ENCODE data around the gene FAM78B.

FAM78B gene

DNA sequence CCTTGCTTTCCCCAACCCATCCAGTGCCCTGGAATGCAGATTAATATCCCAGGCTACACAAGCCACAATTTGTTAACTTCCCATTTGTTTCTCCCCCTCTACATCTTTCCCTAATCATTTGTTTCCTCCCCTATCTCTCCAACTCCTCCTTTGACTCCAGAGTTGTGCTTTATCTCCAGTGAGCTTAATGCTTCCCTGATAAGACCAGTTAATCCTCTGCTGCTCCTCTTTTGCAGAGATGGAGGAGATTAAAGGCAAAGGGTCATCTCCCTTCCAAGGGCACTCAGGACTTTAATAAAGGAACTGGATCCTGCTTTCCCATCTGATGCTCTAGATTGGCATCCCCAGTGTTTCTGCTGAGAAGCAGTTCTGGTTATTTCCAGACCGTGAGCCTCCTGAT, 7.1 kb downstream of the FAM78B start:
- DNase-seq, result no peak

DNA sequence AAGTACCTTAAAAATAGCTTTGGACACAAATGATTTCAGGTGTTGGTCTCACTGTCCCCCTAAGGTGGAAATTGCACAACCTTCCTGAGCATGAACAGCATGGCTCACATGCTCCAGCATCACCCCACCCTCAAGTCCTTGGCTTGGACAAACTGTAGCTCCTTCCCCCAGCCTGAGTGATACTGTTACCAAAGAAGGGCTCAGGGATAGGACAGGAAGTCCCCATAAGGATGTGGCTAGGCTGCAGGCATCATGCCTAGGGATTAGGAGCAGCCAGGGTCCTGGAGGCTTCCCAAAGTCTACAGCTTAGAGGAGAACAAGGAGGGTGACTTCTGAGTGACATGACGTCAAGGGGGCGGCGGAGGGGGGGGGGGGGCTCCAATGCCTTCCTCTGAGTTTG, 10.1 kb downstream of the FAM78B start:
- DNase-seq, result no peak

DNA sequence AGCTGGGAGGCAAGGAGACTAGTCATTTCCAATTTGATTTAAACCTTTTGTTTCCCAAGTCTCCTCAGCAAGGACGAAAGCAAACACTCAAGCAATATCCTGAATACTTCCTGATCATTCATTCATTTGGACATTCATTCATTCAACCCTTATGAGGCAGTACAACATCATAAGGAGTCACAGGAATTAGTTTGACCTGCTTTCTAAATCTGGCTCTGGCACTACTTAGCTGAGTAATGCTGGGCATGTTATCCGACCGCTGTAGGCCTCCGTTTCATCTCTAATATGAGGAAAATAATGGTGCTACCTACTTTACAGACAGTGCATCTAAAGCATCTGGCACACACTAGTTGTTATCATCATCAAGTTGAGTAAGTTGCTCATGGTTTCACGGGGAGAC, 11.7 kb downstream of the FAM78B start:
- DNase-seq, result no peak

DNA sequence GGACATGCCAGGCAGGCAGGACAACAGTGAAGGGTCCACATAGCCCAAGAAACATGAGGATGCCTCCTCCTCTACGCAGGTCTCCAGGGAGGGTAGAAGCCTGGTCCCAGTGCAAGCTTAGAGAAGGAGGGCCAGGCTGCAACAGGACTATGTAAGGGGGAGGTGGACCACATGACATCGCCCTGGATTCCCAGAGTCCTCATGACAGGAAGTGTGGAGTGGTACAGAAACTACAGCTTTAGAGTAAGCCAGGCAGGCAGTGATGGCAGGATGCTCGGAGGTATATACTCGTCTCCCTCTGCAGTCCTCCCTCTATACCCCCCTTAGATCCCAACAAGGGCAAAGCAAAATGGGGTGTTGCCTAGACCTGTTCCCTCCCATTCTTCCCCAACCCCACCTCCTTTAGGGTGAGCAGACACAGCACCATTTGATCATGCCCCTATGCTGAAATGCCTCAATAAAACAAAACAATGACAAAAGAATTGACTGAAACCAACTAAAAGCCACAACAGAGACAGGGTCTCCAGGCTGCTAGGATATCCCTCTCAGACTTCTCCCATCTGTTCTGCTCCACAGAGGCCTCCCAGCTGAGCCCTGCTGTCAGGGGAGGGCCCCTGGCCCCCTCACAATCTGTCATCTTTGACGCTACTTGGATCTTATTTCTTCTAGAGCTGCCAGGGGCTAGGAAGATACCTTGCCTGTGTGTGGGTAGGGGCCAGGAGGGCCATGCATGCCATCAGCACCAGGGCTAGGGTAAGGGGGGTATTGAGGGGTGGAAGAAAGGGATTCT, 13.1 kb downstream of the FAM78B start:
- DNase-seq, result no peak

DNA sequence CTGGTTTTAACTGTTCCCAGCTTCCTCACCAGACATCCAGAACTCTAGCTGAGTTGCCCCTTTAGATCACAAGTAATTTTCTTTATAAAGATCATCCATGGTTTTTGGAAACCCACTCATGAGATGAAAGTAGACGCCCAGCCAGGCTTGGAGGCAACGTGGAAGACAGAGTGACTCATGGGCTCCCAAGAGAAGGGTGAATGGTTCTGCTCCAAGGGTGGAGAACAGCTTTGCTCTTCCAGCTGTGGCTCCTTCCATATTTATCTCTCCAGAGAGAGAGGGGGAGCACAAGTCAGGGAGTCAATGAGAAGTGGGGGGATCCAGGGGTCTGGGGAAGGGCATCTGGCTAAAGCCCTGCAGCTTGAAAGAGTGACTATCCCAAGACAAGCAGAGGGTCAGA, 13.8 kb downstream of the FAM78B start:
- DNase-seq, result no peak

DNA sequence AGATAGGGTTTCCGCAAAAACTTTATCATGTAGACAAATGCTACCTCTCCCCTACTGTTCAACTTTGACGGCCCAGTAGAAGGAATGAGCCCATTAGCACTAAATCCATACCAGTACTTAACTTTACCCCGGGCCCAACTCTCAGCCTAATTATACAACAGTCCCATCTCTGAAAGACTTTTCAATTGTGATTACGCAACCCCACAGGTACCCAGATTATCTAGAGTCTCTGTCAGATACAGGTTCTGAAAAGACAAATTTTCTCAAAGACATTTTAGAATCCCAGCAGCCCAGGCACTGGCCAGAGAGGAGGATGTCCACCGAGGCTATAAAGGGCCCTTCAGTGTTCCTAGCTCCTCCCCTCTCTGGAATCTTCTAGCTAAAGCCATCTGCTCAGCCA, 15.0 kb downstream of the FAM78B start:
- DNase-seq, result no peak

DNA sequence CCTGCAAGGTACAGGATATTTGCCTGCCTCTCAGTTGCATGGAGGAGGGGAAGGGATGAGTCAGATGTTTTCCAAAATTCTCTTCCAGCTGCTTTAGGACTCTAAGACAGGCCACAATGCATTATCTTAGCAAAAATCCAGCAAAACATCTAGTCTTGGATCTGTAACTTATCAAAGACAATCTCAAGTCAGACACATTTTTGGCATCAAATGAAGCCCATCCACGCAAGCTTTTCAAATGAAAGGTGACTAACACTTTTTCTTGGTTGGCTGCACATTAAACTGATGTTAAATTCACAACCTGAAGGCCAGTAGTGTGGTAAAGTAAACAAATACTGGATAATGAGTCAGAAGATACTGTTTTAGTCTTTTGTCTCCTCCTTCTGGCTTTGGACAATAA, 21.3 kb downstream of the FAM78B start:
- no peak for DNase-seq

DNA sequence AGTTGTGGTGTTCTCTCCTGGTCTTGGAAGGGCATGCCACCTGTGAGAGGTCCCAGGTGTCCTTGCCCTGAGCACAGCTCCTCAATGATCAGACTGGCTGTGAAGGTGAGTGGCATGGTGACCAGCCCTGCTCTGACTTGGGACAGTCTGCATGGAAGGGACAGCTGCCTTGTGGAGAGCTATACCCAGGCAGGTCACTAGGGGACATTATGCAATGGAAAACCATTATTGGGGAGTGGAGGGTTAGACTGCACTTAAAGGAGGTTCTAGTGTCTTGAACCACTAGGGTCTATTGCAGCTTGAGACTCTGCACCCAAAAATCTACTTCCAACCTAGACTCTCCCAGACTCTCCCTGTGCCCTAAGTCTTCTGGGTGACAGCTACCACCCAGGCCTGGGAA, 24.8 kb downstream of the FAM78B start:
- DNase-seq, result no peak

DNA sequence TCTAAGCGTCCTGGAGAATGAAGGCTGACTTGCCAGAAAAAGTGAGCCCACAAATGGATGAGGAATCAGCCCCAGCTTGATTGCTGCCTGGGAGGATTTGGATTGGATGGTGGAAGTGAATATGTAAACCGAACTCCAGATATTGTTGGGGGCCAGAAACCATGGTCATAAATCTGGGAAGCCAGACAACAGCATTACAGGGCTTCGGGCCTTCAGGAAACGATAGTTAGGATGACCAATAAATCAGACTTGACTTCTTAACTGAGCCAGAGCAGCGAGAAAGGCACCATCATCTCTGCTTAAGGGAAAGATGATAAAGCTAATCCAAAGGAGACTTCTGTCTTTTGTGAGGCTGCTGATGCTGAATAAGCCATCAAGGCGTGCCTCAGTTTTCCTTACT, 26.6 kb downstream of the FAM78B start:
- DNase-seq, result no peak

DNA sequence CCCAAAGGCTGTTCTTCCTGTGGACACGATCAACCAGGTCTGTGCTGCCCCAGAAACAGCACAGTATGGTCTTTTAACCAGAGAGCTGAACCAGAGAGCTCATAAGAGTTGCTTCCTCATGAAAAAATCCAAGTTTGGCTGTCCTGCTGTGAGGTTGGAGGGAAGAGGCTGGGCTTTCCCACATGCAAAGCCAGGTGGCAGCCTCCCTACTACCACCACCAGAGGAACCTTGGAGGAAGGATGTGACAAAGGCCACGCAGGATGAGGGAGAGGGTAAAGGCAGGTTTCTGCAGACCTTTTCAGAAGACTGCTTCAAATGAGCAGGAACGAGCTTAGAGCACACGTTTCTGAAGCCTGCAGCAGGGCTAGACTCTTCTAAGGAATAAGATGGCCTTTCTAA, 27.1 kb downstream of the FAM78B start:
- no peak for DNase-seq

DNA sequence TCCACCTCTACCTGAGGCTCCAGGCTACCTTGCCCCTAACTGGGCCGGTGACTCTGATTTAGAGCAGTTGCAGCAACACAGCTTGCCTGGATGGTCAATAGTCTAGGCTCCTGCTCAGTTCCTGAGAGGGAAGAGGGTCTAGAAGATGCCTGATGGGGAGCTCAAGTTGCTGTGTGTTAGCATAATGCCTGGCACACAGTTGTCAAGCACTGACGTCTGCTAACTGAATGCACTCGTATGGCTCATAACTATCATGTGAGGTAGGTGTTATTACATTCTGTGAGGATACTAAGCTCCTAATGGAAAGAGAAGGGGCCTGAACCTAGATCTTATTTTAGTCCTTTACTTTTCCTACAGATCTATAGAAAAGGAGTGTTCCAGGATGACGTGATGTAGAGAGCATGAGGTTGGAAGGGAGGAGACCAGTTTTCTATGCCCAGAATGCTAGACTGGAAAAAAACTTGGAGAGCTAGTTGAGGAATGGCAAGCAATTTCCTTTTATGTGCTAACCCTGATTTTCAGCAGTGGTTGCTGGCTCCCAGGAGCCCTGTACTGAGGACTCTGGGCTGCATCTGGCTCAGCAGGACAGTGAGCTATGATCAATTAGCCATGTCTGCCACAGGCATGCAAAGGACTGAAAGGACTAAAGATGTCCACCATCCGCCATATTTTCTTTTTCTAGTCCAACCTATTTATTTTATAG, 30.0 kb downstream of the FAM78B start:
- DNase-seq, result no peak

DNA sequence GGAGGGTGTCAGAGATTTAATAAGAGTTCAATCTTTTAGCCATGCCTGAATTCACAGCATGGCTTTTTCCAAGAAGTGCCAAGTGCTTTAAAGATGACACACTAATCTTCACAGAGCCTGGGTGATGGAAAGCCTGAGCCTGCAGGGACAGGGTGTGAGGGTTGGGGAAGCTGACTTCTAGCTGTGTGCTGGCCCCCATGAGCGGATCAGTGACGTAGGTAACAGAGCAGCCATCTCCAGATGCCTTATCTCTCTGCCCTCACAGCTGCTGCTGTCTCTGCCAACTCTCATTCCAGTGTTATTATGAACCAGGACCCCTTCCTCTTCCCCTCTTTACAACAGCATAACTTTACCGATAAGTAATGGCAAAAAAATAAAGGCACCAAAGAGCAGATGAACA, 30.6 kb downstream of the FAM78B start:
- DNase-seq, result no peak

DNA sequence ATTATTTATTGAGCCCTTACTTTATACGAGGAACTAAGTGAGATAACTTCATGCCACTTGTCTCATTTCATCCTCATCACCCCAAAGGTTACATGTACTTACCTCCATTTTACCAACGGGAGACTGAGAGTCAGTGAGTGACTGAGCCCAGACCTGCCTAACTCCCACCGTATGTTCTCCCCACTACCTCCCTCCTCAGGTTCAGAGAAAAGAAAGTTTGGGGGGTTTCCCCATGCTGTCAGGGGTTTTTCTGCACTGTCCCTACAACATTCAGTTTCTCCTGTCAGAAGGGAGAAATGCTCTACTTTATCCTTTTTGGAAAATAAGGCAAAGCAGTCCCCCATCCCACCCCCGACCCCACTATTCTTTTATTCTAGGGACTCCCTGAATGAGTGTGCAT, 32.9 kb downstream of the FAM78B start:
- no peak for DNase-seq

DNA sequence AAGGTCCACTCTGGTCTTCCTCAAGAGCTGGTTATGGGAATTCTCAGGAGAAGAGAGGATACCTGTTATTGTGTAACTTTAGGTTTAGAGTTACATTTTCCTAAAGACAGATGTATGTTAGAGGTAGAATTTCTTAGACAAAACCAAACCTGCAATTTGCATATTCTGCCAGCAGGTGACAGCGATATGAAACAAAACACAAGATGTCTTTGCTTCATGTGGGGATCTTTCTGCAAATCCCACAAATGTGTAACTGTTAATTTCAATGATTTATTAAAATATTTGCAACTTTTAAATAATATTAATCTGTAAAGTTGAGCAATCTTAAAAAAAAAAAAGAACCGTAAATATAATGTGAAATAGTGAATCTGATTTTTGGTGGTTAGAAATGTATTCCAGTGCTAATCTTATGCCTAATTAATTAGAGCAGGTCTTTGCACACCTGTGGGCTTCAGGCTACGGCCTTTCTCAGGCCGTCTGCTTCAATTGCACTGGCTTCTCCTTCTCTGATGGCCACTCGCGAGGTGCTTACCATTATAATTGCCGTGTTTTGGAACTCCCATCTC, 33.4 kb downstream of the FAM78B start:
- no peak for DNase-seq

DNA sequence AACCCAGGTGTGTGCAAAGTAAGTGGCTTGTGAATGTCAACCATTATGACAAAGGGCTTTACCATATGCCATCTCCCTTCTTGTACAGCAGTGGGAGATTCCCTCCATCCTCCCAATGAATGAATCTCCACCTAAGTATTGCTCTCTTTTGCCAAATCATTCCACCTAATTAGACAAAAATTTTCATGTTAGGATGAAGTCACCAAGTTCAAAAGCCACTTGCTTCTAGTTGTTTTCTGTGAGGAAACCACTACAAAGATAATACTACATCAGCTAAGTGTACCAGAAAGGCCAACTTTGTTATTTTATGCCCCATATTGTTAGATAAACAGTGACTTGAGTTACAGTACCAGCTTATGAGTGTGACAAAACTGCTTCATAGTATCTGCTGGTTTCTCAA, 34.3 kb downstream of the FAM78B start:
- no peak for DNase-seq

DNA sequence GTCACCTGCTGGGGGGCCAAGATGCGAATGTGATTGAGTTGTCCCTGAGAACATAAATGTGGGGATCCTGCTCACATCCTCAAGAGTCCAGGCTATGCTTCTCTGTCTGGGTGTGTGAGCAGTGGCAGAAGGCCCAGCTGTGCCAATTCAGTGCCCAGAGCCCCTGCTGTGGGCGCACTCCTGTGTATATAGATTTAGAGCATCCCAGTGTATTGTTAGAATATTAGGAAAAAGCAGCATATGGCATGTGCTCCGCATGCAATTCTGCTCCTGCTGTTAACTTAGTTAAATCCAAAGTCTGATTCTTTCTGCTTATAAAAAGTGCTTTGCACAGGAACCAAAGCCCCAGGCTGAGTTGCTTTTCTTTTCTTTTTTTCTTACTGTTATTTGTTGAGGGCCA, 37.8 kb downstream of the FAM78B start:
- DNase-seq, result no peak

DNA sequence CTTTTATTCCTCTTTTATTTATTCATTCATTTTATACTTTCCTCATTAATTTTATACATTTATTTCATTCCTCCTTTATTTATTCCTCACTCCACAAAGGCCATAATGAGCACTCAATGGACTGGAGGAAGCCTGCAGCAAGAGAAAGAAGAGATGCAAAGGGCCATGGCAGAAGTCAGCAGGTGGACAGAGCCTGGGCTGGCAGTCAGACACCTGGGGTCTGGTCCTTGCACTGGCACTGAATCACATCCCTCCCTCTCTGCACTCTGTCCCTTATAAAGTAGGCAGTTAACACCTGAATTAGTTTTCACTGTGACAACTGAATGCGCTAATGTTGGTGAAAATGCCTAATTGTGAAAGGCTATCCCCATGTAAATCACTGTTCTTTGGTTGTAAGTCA, 38.6 kb downstream of the FAM78B start:
- no peak for DNase-seq

DNA sequence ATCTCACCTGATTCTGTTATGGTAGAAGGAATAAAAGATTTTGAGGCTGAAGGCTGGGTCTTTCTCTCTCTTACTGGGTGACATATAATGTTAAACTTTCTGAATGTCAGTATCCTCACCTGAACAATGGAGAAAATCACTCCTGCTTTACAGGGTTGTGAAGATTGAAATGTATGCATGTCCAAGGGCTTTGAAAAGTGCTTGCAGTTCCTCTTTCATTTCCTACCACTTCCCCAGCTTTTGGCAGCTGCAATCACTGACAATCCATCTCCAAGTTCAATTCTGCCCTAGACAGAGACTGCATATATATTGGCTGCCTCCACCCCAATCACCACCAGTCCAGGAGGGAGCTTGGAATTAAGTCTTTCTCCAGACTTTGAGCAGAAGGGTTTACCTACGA, 39.8 kb downstream of the FAM78B start:
- DNase-seq, result no peak

DNA sequence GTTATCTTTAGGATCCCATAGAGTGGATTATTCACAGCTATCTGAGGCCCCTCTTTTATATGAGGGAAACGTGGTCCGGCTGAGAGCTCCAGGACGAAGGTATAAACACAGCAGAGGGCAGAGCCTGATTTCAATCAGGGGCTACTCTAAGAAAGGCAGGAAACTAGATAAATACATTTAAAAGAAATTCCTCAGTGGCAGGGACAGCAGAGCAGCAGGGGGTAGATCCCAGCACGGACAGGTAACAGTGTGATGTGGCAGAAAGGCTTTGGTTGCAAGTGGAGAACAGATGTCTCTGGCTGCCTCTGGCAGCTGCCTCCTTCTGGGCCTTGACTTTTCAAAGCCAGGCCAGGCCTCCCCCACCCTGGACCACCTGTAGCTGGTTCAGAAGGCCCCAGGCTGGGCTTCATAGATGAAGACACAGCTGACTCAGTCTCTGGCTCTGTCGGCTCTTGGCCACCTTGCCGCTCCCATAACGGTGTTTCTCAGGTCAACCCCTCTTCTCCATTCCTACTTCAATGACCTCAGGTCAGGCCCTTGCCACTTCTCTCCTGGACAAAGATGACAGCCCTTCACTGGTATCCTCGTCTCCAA, 43.8 kb downstream of the FAM78B start:
- DNase-seq, result no peak

DNA sequence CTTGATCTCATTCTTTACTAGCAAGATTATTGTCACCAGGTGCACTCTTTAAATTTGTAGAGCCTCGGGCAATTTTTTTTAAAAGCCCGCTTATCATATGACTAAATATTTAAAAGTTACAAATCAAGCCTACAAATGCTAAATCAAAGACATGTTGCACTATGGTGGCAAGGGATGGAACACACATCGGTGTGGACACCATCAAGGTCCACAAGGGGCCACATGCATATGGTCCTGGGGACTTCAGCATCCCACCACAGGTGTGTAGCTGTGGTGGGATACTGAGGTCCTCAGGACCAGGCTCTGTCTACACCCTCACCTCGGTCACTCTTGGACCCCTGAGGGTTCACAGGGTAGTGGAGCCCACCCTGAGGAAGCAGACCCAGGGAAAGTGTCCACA, 45.8 kb downstream of the FAM78B start:
- DNase-seq, result no peak

DNA sequence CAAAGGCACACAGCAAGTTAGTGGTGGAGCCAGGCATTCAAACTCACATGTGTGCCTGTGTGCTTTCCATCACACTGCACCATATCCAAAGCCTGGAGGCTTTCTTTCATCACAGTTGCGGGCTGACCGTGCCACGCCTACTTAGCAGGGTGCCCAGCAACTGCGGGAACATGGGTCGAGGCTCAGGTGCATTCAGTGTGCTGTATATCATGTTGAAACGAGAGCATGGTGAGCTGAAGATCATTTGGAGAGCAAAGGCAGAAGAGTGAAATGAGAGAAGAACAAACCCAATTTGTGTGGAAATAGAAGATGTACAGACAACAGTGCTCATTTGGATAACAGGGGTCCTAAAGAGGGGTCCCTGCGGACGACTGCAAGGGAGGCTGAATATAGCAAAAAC, 46.5 kb downstream of the FAM78B start:
- no peak for DNase-seq

DNA sequence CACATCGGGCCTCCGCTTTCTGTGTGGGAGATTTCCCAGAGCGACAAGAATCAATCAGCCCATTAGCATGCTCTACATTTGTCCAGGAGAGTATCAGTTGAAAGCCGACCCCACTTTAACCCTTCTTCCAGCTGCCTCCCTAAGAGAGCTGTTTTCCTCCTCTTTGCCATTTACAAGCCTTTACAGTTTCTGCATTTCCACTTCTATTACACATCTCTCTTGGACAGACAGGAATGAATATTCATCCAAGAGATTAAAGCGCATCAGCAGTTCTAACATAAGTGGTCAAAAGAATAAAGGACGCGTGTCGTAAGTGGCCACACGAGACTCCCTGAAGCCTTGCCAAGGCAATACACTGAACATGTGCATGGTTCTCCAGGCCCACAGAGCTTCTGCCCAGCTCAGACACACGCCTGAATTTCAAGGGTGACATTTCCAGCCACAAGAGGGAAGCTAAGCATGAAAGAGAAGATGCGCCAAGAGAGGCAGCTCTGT, 47.3 kb downstream of the FAM78B start:
- no peak for DNase-seq

DNA sequence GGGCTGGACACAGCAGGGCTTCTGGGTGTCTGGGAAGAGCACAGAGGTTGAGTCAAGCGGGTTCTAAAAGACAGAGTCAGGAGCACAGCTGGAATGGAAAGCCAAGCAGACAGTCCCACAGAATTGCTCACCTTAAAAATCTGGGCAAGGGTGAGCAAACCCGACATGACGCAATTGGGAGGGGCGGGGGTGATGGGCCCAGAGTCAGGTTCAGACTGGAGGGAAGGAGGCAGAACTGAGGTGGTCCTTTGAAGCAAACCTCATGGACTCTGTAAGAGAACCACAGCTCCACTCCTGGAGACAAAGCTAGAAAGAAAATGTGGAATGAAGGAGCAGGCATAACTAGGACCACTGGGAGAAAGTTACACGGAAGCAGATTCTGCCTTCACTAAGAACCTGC, 49.0 kb downstream of the FAM78B start:
- DNase-seq, result no peak

DNA sequence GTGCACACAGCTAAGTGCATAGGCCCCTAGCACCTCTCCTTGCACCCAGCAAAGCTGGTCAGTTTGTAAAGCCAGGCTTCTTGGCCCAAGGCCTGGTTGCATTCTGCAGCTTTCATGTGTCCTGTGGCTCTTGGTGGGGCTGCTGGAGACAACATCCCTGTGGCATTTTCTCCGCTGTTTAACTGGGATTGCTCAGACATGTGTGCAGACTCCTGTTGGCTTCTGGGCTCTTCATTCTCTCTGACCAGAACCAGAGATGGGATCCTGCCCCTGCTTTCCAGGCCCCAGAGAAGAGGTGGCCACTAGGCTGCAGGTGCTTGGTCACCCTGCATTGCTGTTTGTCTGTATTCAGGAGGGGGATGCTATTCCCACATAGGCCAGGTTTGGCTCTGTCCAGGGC, 50.8 kb downstream of the FAM78B start:
- no peak for DNase-seq

All from stimulated activated CD4-positive, alpha-beta T cell treated with anti-CD3 and anti-CD28 coated beads, Interleukin-4, amount 100 ng/mL, for 4 hours (primary cell).